K562 (cell line): ENCODE results near the gene MPHOSPH9. TPM values are rescaled to one million over a fixed set of nuclear protein-coding genes. Genes with fewer than 3 reads are reported as not detected.

Source experiments
- ATF4 ChIP-seq: fragments of 450-650 bp; formaldehyde crosslinking; IDR thresholded peaks from 2 replicates; pipeline ENCODE4 v1.4.0; 2022; ENCODE audit warnings: mild to moderate bottlenecking, moderate library complexity
- ELF4 ChIP-seq: fragments of 450-650 bp; formaldehyde crosslinking; IDR thresholded peaks from 2 replicates; pipeline ENCODE4 v1.4.0; 2022; ENCODE audit warnings: missing genetic modification characterization
- ETS2 ChIP-seq: IDR thresholded peaks from 2 replicates; pipeline ENCODE4 v1.6.1; 2016; ENCODE audit warnings: borderline replicate concordance, missing genetic modification characterization, mild to moderate bottlenecking, moderate library complexity, missing compliant biosample characterization; ENCODE audit not compliant: poor library complexity, severe bottlenecking
- GATAD2B ChIP-seq: fragments of 450-650 bp; IDR thresholded peaks from 2 replicates; pipeline ENCODE4 v1.6.1; 2017; ENCODE audit warnings: mild to moderate bottlenecking, borderline replicate concordance
- HDAC3 ChIP-seq: fragments of 450-650 bp; IDR thresholded peaks from 2 replicates; pipeline ENCODE4 v1.6.1; 2018; ENCODE audit warnings: borderline replicate concordance, mild to moderate bottlenecking, moderate library complexity; ENCODE audit not compliant: partially characterized antibody
- HDAC6 ChIP-seq: IDR thresholded peaks from 2 replicates; pipeline ENCODE4 v1.6.1; 2012; ENCODE audit warnings: low read depth, mild to moderate bottlenecking, control low read depth, inconsistent platforms, low read length, moderate library complexity
- KAT2B ChIP-seq: IDR thresholded peaks from one replicate; pipeline ENCODE4 v1.6.1; 2012; ENCODE audit warnings: low read depth, mild to moderate bottlenecking, control low read depth, inconsistent platforms, low read length, moderate library complexity
- NCOA1 ChIP-seq: fragments of 450-650 bp; IDR thresholded peaks from 2 replicates; pipeline ENCODE4 v1.6.1; 2016; ENCODE audit warnings: low read depth
- TEAD2 ChIP-seq: fragments of 450-650 bp; IDR thresholded peaks from 2 replicates; pipeline ENCODE4 v1.6.1; 2016; ENCODE audit warnings: missing genetic modification characterization, control low read depth, missing compliant biosample characterization
- TFE3 ChIP-seq: fragments of 450-650 bp; formaldehyde crosslinking; IDR thresholded peaks from 2 replicates; pipeline ENCODE4 v1.4.0; 2020; ENCODE audit warnings: mild to moderate bottlenecking, mixed read lengths
- ZNF232 ChIP-seq: sonication (generic); formaldehyde crosslinking; IDR thresholded peaks from 2 replicates; pipeline ENCODE4 v1.8.0; 2022; ENCODE audit warnings: mild to moderate bottlenecking, missing genetic modification reagents
- ZNF324 ChIP-seq: fragments of 250-450 bp; sonication (Bioruptor Pico); IDR thresholded peaks from 2 replicates; pipeline ENCODE4 v1.4.0; 2020; ENCODE audit warnings: mild to moderate bottlenecking
- ZNF668 ChIP-seq: fragments of 250-450 bp; sonication (Bioruptor Pico); IDR thresholded peaks from 2 replicates; pipeline ENCODE4 v1.8.0; 2022; ENCODE audit warnings: mild to moderate bottlenecking, inconsistent platforms
- polyA plus RNA-seq, 8 experiments: library from polyadenylated mRNA; depleted of rRNA in 4 of 8; stranded (reverse) in 5 of 8; unstranded in 3 of 8; fragments of >200 nt; fragmentation: Nextera tagmentation in 2 of 8; fragmentation: Illumina TruSeq in 1 of 8; extraction: Ambion mirVana in 2 of 8; extraction: Trizol in 1 of 8; gene quantifications; 2 replicates each; pipeline versions ENCODE4 v1.2.1 to v1.2.3, GENCODE V29; 2011 to 2014; ENCODE audit warnings: inconsistent platforms in 1 of 8, missing spikeins in 1 of 8
- total RNA-seq, 7 experiments: library from RNA; depleted of rRNA in 6 of 7; stranded (reverse); fragments of >200 nt in 6 of 7; fragmentation: Illumina TruSeq in 2 of 7; extraction: Trizol in 2 of 7; gene quantifications; 2 replicates each; pipeline versions ENCODE4 v1.2.1 to v1.2.3, GENCODE V29; 2011 to 2021; ENCODE audit warnings: low replicate concordance in 1 of 7
- TF ChIP-seq, protein P1 (sequence below), 2 experiments: fragments of 450-650 bp in 1 of 2; sonication (generic) in 1 of 2; formaldehyde crosslinking in 1 of 2; IDR thresholded peaks; 2 replicates each; pipeline versions ENCODE4 v1.7.1 to v1.9.0; 2016 to 2022; ENCODE audit warnings: inconsistent platforms in 1 of 2, mild to moderate bottlenecking in 1 of 2, missing genetic modification reagents in 1 of 2

MPHOSPH9 gene
- total and polyA plus RNA-seq, 9 of the 15 experiments (the other 6 are each of a cell fraction or from before 2014, with no cell fraction given), result 14.2 to 103 (median 54.5) TPM

- TF ChIP-seq TEAD2 (tag), result no peak
- TF ChIP-seq TFE3 (CRISPR knock-in tag), result no peak
- no peak for TF ChIP-seq ATF4 (CRISPR knock-in tag)
- no peak for TF ChIP-seq GATAD2B
- TF ChIP-seq ZNF324 (CRISPR knock-in tag), result no peak
- TF ChIP-seq ZNF668 (CRISPR knock-in tag), result no peak
- TF ChIP-seq, protein P1, sequence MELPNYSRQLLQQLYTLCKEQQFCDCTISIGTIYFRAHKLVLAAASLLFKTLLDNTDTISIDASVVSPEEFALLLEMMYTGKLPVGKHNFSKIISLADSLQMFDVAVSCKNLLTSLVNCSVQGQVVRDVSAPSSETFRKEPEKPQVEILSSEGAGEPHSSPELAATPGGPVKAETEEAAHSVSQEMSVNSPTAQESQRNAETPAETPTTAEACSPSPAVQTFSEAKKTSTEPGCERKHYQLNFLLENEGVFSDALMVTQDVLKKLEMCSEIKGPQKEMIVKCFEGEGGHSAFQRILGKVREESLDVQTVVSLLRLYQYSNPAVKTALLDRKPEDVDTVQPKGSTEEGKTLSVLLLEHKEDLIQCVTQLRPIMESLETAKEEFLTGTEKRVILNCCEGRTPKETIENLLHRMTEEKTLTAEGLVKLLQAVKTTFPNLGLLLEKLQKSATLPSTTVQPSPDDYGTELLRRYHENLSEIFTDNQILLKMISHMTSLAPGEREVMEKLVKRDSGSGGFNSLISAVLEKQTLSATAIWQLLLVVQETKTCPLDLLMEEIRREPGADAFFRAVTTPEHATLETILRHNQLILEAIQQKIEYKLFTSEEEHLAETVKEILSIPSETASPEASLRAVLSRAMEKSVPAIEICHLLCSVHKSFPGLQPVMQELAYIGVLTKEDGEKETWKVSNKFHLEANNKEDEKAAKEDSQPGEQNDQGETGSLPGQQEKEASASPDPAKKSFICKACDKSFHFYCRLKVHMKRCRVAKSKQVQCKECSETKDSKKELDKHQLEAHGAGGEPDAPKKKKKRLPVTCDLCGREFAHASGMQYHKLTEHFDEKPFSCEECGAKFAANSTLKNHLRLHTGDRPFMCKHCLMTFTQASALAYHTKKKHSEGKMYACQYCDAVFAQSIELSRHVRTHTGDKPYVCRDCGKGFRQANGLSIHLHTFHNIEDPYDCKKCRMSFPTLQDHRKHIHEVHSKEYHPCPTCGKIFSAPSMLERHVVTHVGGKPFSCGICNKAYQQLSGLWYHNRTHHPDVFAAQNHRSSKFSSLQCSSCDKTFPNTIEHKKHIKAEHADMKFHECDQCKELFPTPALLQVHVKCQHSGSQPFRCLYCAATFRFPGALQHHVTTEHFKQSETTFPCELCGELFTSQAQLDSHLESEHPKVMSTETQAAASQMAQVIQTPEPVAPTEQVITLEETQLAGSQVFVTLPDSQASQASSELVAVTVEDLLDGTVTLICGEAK (IDR thresholded peaks at IDR 0.05), result peak; percentile 17; the same call in 1 of the 2 replicates
- TF ChIP-seq, protein P1 (CRISPR knock-in tag; IDR thresholded peaks at IDR 0.05), result no peak
- TF ChIP-seq NCOA1, result no peak; the same call in 1 of the 2 replicates
- no peak for TF ChIP-seq ETS2
- no peak for TF ChIP-seq ZNF232 (CRISPR knock-in tag)
- no peak for TF ChIP-seq KAT2B
- no peak for TF ChIP-seq ELF4 (CRISPR knock-in tag)
- TF ChIP-seq HDAC6, result no peak
- no peak for TF ChIP-seq HDAC3
Measured at GRCh38 chr12:123233505-123234308, 766 bp upstream of the MPHOSPH9 start (continued).
